Mesenteric fat pad (tissue), 1 donor: ENCODE measurements around the gene PRDM10. TPM values are rescaled to one million over a fixed set of nuclear protein-coding genes. Genes with fewer than 3 reads are reported as not detected.

Experiments
- DNase-seq: peaks from one replicate; pipeline ENCODE4 v3.0.0-alpha.2; 2020; ENCODE audit warnings: low spot score
- total RNA-seq: library from RNA; stranded (reverse); fragmentation: NEBNext Ultra II Directional; extraction: Animal tissue kit (Norgen Biotek cat#: 25700); gene quantifications from one replicate; pipeline ENCODE4 v1.2.1, GENCODE V29; 2021
- donor health status: DM: yes; HTN: yes; CAD: no.

Gene PRDM10
- total RNA-seq, 1 donor from 2014 or later: 7.0 TPM

DNA sequence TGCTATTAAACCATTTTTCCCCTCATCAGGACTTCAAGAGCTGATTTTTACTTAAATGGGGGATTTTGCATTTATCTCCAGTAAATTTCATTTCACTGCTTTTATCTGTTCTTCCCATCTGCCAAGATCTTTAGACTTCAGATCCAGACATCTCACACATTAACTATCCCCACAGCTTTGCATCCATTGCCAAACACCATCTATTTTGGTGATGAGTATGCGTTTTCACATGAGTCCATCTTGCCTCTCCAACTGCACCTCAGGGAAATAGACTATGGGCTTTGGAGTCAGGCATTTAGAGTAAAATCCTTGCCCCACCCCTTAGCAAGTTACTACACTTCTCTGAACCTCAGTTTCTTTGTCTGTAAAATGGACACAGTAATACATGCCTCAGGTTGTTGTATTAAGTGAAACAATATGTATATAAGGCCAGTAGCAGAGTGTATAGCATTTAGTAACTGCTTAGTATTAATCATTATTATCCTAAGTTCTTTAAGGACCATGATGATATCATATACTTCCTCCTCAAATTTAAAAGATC is 53.6 kb downstream of the PRDM10 start:
- DNase-seq: no peak

DNA sequence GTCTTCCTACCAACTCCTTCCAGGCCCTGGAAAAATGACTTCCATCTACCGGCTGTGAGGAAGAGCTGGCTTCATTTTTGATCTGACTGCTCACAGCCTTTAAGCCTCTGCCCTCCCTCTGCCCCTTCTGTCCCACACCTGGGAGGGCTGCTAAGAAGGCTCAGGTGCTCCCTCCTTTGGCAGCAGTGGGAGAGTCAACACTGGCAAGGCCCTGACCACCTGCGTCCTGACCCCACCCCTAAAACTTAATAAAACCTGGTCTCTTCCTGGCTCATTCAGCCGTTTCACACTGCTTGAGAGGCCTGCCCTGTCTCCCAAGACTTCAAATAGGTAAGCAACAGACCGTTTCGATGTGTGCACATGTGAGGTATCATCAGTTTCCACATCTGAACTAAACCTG is 55.2 kb downstream of the PRDM10 start:
- DNase-seq: no peak

DNA sequence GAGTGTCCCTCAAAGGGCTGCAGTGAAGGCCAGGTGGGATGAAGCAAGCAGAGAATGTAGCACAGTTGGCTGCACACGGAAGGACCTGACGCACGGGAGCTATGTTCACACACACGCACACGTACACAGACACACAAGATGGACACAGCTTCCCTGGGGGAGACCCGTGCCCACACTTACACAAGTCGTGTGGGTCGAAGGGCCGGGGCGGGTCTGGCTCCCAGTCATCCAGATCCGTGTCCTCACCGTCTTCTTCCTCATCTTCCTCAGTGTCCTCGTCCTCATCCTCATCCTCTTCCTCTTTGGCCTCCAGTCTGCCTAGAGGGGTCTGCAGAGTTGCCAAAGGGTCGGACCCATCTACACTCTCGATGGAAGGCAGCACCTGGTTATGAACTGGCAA is 55.7 kb downstream of the PRDM10 start:
- DNase-seq: no peak

DNA sequence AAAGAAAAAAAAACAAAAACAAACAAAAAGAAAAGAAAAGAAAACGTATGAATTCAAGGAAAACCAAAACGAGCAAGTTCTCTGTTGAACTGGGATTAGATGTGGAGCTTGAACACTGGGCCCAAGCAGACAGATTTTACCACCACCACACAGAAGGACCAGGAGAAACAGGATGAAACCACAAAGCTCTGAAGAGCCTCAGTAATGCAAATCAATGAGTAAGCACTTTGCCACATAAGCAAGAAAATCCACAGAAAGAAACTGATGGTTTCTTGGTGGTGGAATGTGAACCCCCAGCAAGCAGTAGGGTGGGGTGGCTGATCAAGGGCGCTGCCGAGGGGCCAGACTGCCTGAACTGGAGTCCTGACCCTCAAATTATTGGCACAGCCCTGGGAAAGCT is 56.4 kb downstream of the PRDM10 start:
- DNase-seq: no peak

DNA sequence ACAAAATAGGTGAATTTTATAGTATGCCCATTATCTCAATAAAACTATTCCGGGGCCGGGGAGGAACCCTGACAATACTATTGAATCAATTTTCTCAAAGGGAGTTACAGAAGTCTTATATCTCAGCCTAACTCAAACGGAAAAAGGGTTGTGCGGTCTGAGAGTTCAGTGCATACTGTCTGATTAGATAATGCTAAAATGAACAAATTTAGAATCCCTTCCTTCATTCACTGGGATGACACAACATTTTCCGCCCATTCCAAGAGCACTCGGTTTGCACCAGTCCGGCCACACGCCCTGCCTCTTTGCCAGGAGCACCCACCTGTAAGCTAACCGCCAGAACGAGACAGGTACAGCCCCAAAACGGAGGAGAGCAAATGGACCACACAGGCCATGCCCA is 57.3 kb downstream of the PRDM10 start:
- DNase-seq: no peak

DNA sequence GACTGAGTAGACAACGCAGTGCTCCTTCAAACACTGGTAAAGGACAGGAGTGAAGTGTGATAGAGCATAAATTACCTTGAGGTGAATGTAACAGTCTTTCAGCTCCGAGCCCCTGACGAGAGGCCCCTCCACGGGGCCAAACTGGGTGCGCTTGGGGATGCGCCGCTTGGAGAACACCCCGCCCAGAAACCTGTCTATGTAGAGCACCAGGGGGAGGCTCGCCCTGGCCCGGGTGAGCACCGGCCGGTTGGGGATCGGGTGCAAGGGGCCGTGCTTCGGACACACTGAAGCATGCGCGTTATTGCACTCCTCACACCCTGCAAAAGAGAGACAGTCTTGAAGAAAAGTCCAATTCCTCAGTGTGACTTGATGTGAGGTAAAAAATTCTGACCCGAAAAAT is 57.9 kb downstream of the PRDM10 start:
- no peak for DNase-seq

DNA sequence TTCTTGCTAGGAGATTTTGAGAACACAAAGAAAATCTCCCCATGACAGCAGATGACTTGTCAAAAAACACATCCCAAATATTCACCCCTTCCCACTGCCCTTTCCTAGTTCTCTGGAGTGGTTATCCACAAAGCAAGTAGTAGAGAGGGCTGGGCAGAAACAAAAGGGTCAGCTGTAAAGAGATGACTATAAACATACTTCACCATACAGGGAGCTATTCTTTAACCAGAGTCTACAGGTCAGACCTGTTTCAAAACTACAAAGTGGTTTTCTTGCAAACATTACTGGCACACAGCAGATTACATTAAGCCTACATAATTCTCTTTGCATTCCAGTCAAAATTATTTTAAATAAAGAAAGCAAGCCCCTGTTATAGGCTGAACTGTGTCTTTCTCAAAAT is 59.6 kb downstream of the PRDM10 start:
- DNase-seq: no peak

DNA sequence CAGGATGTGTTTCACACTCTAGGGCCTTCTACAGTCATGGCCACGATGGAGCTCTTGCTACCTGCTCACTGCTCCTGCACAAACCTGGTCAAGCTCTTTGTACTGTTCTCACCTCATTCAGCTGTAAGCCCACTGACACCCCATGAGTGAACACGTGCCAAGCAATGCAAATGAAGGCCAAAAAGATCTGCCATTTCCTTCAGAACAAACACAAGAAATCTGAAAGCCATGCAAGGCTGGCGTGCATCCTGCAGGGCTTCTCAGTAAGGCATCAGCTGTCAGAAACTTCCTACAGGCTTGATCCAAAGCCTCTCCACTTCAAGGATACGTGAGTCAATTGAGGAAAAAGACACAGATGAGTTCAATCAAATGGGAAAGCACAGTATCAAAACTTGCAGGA is 63.1 kb downstream of the PRDM10 start:
- no peak for DNase-seq

DNA sequence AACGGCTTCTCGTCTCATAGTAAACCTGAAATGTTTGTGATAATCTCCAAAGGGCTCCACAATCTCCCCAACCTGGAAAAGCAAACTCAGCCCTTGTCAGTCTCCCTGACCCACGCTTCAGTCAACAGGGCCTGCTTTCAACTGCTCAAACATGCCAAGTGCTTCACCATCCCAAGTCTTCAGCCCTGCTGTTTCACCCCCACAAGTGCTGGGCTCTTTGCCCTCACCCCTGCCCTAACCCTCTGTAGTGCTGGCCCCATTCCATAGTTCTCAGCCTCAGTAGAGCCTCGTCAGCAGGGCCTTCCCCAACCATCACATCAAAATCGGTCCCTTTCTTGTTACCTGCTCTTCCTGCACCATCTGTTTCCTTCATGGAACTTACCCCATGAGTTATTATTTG is 63.9 kb downstream of the PRDM10 start:
- DNase-seq: no peak

DNA sequence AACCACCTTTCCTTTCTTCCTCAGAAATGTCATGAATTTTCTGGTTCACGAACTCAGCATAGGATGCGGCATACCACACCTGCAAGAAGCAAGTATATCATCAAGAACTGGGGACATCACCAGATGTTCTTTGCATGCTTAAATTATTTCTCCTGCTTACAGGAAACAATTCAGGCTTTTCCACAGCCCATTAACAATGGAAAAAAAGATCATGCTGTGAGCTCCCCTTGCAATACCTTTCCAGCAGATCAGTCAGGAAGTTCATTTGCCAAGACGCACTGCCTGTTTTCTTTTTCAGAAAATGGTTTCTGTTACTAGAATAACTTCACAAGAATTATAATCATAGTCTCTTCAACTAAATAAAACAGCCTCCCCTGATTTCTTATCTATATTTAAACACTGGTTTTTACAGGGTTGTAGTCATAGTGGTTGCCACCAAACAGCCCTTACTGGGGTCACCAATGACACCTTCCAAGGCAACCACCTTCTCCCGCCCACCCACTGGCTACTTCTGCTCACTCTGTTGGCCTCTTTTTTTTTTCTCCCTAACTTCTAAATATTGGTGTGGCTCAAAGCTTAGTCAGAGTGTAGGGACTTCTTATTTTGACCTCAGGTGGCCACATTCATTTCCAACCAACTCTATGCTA is 64.9 kb downstream of the PRDM10 start:
- DNase-seq: no peak

DNA sequence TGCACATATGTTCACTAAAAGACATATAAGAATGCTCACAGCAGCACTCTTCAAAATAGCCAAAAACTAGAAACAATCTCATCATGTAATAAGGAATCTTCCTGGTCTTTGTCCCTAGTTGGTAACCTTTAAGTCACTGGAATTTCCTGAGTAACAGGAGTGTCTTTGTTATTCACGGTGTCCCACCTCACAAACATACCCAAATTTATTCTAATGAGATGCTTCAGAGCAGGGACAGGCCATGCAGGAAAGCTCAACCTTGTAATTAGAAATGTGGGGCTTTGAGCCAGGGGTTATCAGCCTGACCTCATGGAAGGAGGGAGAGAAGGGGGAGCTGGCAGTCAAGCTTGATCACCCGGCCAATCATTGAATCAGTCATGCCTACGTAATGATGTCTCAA is 66.9 kb downstream of the PRDM10 start:
- no peak for DNase-seq

DNA sequence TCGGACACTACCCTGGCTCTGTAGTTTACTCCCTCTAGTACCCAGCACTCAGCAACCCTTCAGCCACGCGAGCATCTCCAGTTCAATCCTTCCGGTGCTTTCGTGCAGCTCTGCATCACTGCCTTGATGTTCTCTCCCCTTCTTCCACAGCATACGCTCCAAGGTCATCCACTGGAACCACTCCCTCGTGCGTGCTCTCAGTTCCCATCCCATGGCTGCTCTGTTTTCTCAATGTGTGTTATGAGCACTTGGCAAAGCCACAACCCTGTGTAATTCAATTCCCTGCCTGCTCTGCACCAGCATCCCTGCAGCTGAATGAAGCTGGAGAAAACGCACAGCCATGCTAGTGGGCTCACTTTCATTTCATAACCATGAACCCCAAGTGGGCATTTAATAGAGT is 68.7 kb downstream of the PRDM10 start:
- DNase-seq: no peak

DNA sequence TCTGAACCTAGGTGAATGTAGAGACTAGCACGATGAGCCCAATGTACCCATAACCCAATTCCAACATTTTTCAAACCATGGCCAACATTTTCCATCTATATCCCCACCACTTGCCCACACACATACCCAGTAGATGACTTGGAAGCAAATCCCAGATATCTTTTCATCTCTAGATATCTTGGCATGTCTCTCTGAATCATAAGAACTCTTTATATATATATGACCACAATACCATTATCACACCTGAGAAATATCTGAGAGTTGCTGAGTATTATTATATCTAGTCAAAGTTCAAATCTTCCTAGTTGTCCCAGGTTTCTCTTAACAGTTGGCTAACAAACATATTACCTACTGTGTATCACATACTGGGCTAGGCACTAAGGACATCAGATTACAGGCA is 69.4 kb downstream of the PRDM10 start:
- no peak for DNase-seq

DNA sequence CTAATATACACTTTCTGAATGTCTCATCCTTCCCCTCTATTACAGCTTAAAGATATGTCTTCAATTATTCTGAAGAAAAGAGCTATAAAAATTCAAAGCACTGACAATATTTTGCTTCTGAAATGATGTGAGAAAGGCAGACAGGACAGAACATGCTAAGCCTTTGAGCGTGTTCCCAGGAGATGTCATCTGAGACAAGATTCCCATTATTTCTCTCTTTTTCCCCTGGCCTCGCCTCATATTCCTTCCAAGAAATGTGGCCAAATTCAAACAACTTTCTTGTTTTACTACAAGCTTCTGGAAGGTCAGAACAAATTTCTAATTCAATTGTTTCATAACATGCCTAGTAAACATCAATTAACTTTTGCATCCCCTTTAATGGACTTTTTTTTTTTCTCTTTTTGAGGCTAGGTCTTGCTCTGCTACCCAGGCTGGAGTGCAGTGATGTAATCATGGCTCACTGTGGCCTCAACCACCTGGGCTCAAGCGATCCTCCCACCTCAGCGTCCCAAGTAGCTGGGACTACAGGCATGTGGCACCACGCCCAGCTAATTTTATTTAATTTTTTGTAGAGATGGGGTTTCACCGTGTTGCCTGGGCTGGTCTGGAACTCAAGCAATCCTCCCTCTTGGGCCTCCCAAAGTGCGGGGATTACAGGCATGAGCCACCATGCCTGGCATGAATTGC is 70.1 kb downstream of the PRDM10 start:
- no peak for DNase-seq

DNA sequence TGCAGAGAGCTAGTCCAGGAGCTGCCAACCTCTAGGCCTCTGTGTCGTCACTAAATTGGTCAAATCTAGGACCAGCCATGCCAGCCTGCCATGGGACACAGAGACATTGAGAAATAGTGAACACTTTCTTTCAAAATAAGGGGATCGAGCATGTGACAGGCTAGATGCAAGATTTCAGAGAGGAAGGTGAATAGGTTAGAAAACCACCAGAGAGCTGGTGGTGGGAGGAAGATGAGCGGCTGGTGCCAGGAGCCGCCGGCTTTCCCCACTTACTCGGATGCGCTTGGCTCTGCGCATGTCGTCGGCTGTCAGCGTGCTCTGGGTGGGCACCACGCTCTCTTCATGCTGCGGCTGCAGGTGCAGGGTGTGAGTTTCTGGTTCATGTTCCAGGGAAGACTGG is 71.9 kb downstream of the PRDM10 start:
- no peak for DNase-seq

DNA sequence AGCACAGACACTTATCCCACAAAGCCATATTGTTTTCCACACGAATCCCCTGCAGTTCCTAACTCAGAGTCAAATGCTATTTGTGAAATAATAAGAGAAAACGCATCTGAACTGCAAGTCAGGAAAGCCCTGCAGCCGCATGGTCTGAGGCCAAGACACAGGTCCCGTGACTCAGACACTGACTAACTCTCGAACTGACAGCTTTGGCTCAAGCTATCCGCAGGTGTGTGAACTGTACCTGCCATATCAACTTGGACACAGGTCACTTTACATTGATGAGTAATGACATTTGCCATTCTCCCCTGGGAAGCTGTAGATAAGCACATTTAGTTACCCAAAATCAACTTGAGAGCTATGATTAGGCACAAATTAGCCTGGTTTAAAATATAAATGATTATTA is 72.3 kb downstream of the PRDM10 start:
- DNase-seq: no peak

DNA sequence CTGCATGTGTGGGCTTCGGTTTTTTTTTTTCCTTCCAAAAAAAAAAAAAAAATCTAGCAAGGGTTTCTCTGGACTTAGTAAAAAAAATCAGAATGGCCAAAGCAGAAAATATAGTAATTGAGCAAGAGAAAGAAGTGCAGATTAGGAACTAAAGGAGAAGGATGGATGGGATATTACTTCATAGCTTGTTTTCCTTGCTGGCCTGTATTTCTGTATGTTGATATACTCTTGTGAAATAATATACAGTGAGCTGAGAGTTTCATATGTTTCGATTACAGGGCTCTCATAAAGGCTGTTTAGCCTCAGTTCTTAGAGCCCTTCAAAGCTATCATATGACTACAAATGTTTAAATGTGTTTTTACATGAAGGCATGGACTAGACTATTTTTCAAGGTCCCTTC is 72.9 kb downstream of the PRDM10 start:
- DNase-seq: no peak

DNA sequence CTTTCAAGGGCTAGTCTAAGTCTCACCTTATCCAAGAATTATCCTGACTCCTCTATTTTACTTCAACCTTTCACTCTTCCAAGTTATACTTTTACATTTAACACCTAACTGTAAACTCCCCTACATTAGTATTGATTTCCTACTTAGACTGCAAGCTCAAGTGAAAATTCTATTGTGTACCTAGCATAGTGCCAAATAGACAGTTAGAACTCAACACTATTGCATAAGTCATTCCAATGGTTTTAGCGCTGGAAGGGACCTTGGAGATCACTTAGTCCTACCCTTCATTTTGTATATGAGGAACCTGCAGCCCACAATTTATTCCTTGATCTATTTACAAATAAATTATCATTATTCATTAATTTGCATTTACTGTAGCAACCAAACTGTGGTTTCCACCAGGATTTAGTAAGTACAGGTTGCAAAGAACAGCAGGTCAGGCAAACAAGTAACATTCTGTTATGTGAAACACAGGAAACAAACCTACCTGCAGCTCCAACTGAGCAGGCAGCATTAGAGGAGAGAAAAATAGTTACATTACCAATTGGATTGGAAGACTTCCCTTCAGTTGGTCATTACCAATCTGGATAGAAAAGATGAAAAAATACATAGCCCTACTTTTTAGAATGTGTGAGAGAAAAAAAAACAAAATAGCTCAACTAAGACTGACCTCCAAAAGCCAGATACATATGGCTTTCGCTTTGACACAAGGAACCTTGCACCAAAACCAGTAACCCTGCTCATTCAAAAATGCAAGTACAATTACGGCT is 73.5 kb downstream of the PRDM10 start:
- no peak for DNase-seq

DNA sequence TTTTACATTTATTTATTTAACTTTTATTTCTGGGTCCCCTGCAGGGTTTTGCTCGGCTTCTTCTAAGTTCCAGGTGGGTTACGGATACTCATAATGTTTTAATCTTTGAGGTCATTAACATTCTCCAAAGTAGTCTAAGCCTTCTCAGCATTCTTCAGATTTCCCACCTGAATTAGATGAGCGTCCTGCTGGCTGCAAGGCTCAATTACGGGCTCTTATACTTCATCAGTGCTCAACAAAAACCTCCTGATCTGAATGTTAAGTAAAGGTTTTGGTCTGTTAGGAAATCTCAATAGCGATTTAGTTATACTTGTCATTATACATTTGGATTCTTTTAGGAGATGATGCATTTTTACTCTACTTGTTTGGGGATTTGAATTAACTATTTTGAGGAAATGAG is 80.0 kb downstream of the PRDM10 start:
- no peak for DNase-seq

DNA sequence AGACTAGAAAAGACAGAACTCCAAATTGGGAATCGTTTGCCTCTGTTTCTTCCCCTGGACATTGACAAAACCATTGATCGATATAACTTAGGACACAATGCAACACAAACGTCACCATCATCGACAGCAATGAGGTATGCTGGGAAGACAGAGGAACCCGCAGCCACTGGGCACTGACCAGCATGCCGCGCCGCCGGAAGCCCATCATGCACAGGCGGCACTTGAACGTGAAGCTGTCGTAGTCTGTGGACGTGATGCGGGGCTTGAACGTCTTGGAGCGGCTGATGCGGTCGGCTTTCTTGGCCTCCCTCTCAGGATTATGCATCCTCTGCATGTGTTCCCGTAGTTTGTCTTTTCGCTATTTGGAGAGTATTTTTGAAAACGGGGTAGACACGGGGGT is 84.3 kb downstream of the PRDM10 start:
- DNase-seq: no peak

DNA sequence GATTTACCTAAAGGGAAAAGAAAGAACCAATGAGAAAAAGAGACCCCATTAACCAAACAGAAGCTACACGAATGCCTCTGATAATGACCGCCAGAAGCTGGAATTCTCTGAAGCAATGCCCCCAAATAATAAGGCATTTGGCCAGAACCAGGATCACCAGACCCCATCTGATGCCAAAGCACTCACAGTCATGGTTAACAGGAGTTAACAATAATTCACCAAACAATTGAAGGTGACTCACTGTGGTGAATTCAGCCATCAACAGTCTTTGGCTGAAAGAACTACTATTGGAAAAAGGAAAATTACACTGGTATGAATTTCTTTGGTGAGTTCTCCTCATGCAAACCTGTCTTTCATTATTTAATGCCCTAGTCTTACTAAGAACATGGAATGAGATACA is 85.4 kb downstream of the PRDM10 start:
- no peak for DNase-seq

DNA sequence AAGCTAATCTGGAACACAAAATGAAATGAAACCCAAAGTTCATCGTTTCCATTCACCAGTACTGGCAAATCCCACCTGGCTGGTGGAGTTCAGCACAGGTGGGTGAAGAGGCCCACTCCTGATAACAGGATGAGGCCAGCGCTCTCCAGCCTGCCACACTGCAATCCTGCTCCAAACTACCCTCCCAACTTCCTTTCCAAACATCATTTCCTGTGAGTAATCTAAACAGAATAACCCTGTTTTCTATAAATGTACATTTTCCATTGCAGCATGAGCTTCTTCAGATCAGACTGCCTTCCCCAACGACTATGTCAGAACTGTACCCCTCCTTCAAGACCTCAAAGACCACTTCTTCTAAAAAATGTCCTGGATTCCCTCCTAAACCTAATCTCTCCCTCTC is 91.3 kb downstream of the PRDM10 start:
- no peak for DNase-seq
